GM12891 (cell line): ENCODE results near the gene GDPD4.

Source experiments
- POLR2A ChIP-seq: IDR thresholded peaks from 2 replicates; pipeline ENCODE4 v1.6.1; 2011; ENCODE audit warnings: low read depth, low read length, control low read depth
- POLR2AphosphoS5 ChIP-seq: IDR thresholded peaks from 2 replicates; pipeline ENCODE4 v1.6.1; 2011; ENCODE audit warnings: low read depth, low read length, control low read depth

- TF ChIP-seq POLR2AphosphoS5 (no peak), POLR2A (no peak)
Observed at GRCh38 chr11:77299528-77299993, 1.9 kb downstream of the GDPD4 start.
